GM12891 (cell line): ENCODE data around the gene SIL1.

ENCODE experiments used
- PAX5 ChIP-seq: IDR thresholded peaks from 2 replicates; pipeline ENCODE4 v1.6.1; 2011; ENCODE audit warnings: low read length, moderate library complexity, mild to moderate bottlenecking; ENCODE audit not compliant: insufficient read depth, severe bottlenecking
- POLR2A ChIP-seq: IDR thresholded peaks from 2 replicates; pipeline ENCODE4 v1.6.1; 2011; ENCODE audit warnings: low read depth, low read length, control low read depth
- POLR2AphosphoS5 ChIP-seq: IDR thresholded peaks from 2 replicates; pipeline ENCODE4 v1.6.1; 2011; ENCODE audit warnings: low read depth, low read length, control low read depth
- TAF1 ChIP-seq: IDR thresholded peaks from 2 replicates; pipeline ENCODE4 v1.6.1; 2011; ENCODE audit warnings: low read depth, low read length, control low read depth

- no peak for TF ChIP-seq POLR2A
- no peak for TF ChIP-seq TAF1
- no peak for TF ChIP-seq POLR2AphosphoS5
- TF ChIP-seq PAX5, result no peak
Measured at GRCh38 chr5:138983984-138984383, 214.2 kb downstream of the SIL1 start.
